GM12864 (cell line): Measurements from ENCODE around the gene YPEL2.
A peak's percentile ranks its signal among the peaks of the same experiment; 100 is the strongest.
"Not testable (repeated sequence)": the region's sequence is repeated elsewhere in the genome, so short reads cannot be mapped to it uniquely, and the experiment has no call there.

Source experiments
- DNase-seq: peaks from one replicate; pipeline ENCODE4 v3.0.0-alpha.2; 2011; ENCODE audit warnings: low read depth
- H3K4me3 ChIP-seq: 2 replicates; pipeline ENCODE4 v1.5.1; 2011; ENCODE audit warnings: mild to moderate bottlenecking, low read depth, low read length, control low read depth
- TF ChIP-seq, protein P1 (sequence below): IDR thresholded peaks from 2 replicates; pipeline ENCODE4 v1.5.1; 2011; ENCODE audit warnings: low read depth, mild to moderate bottlenecking, moderate library complexity, low read length, control low read depth, inconsistent platforms; ENCODE audit errors: missing control alignments

The YPEL2 gene

DNA sequence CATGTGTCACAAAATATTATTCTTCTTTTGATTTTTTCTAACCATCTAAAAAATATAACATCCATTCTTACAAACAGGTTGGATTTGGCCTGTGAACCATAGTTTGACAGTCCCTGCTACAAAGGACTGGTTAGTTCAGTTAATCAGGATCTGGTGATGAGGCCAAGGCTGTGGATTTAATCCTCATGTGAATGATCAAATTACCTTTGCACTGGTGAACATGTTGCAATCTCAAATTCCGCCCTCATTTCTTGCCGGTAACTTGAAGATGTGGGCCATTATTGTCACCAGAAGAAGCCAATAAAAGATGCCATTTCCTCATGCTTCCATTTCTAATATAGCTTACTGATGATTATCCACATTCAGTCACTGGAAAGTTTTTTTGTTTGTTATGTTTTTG is 35.3 kb upstream of the YPEL2 start:
- TF ChIP-seq, protein P1, sequence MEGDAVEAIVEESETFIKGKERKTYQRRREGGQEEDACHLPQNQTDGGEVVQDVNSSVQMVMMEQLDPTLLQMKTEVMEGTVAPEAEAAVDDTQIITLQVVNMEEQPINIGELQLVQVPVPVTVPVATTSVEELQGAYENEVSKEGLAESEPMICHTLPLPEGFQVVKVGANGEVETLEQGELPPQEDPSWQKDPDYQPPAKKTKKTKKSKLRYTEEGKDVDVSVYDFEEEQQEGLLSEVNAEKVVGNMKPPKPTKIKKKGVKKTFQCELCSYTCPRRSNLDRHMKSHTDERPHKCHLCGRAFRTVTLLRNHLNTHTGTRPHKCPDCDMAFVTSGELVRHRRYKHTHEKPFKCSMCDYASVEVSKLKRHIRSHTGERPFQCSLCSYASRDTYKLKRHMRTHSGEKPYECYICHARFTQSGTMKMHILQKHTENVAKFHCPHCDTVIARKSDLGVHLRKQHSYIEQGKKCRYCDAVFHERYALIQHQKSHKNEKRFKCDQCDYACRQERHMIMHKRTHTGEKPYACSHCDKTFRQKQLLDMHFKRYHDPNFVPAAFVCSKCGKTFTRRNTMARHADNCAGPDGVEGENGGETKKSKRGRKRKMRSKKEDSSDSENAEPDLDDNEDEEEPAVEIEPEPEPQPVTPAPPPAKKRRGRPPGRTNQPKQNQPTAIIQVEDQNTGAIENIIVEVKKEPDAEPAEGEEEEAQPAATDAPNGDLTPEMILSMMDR = no peak
- H3K4me3 ChIP-seq = no peak overlapping the region
- DNase-seq = no peak

DNA sequence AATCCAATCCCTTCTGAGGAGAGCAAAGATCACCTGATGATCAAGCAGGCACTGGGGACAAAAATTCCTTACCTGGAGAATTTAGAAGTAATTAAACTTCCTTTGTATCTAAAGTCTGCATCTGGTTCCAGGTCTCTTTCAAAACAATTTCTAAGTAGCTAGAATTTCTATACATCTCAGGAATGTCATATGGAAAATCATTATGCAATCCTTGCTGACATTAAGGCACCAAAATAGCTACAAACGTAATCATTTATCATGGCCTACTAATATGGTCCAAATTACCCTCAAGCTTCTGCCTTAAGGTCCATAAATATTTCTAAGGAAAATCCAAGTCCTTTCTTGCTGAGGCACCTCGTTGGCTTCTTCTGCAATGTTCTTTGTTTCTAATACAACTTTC is 32.9 kb upstream of the YPEL2 start:
- TF ChIP-seq, protein P1 = no peak
- no peak overlapping the region for H3K4me3 ChIP-seq
- DNase-seq = no peak

DNA sequence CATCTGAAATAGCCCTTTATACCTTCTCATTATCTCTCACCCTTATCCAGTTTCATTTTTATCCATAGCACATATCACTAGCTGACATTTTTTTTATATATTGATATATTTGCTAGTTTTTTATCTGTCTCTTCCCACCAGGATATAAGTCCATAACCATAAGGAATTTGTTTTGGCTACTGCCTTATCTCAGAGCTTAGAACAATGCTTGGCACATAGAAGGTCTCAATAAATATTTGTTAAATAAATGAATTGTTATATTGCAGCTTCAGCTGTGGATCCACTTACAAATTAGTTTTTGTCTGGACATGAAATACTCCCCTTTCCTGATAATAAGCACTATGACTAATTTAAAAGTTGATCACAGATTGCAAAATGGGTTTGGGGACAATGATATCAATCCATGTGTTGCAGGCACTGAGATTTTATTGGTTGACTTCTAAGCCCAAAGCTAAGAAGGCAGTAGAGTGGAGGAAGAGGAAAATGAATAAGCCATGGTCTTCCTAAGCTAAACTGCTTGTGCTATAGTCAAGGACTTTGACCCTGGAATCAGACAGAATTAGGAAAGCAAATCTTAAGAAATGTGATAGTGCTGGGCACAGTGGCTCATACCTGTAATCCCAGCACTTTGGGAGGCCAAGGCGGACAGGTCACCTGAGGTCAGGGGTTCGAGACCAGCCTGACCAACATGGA is 31.9 kb upstream of the YPEL2 start:
- no peak for DNase-seq
- no peak overlapping the region for H3K4me3 ChIP-seq
- TF ChIP-seq, protein P1 = no peak

DNA sequence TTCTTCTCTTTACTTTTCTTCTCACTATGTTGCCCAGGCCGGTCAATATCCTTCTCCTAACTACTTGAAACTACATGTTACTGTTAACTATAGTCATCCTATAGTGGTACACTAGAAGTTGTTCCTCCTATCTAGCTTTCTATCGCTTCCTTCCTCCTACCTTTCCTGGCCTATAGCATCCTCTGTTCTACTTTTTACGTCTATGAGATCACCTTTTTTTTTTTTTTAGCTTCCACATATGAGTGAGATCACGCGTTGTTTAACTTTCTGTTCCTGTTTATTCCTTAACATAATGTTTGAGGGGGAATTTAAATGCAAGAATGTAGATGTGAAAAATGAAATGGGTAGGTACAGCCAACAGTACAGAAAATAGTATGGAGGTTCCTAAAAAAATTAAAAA is 30.5 kb upstream of the YPEL2 start:
- TF ChIP-seq, protein P1 = no peak
- no peak for DNase-seq
- H3K4me3 ChIP-seq = no peak overlapping the region

DNA sequence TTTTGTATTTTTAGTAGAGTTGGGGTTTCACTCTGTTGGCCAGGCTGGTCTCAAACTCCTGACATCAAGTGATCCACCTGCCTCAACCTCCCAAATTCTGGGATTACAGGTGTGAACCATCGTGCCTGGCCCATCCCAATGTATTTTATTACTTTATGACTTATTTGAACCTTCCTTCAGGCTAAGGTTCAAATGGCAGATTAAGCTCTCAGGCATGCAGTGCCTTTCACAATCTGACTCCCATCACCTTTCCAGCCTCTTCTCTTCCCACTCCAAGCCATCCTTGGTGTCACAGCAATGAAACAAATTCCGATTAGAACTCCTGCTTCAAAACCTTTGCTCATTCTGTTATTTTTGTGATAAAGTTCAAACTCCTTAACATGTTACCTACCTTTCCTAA is 26.6 kb upstream of the YPEL2 start:
- no peak overlapping the region for H3K4me3 ChIP-seq
- TF ChIP-seq, protein P1 = no peak
- DNase-seq = no peak

DNA sequence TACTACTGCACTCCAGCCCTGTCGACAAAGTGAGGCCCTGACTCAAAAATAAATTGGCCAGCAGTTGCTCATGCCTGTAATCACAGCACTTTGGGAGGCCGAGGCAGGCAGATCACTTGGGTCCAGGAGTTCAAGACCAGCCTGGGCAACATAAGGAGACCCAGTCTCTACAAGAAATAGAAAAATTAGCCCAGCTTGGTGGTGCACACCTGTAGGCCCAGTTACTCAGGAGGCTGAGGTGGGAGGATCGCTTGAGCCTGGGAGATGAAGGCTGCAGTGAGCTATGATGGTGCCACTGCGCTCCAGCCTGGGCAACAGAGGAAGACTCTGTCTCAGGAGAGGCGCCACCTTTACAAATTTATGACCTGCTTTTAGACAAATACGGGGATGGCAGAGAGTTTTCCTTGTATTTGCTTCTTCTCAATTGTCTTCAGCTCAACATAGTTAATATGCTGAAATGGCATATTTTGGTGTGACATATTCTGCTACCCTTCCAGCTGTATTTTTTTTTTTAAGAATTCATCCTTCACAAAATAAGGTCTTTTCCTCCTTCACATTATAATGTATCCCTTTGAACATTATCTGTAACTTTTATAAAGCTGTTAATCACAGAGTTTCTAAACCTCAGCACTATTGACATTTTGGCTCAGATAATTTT is 21.1 kb upstream of the YPEL2 start:
- TF ChIP-seq, protein P1 = no peak
- no peak for DNase-seq
- no peak overlapping the region for H3K4me3 ChIP-seq

DNA sequence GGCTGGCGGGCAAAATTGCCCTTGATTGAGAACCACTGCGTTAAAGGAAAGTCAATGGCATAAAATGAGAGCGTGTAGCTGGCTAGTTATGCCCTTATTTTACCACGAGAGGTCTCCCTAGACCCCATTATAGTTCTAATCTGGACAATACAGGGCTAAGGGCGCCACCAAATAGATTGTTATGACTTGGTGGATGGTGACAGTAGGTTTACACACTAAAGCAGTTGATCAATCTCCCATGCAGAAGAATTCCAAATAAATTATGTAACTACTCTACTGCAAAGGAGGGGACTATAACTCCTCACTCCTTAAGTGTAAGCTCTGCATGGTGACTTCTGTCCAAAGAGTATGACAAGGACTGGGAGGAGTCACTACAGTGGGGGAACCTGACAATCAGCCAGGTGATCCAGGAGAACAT is 20.4 kb upstream of the YPEL2 start:
- peak; percentile 24 for DNase-seq
- no peak overlapping the region for H3K4me3 ChIP-seq
- TF ChIP-seq, protein P1 = peak; percentile 78

DNA sequence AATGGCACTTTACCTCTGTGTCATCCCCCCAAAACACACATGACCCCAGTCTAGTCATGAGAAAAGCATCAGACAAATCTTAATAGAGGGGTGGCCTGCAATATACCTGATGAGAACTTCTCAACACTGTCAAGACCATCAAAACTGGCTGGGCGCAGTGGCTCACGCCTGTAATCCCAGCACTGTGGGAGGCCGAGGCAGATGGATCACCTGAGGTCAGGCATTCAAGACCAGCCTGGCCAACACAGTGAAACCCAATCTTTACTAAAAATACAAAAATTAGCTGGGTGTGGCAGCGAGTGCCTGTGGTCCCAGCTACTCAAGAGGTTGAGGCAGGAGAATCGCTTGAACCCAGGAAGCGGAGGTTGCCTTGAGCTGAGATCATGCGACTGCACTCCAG is 19.9 kb upstream of the YPEL2 start:
- not testable (repeated sequence) for H3K4me3 ChIP-seq, DNase-seq
